MM.1S (cell line): ENCODE data around the gene GON4L.

Experiments used
- CTCF ChIP-seq: fragments of 300-600 bp; sonication (generic); IDR thresholded peaks from 2 replicates; pipeline ENCODE4 v1.5.1; 2016; ENCODE audit warnings: antibody characterized with exemption, low read length, mixed read lengths
- EZH2 ChIP-seq: fragments of 300-600 bp; sonication (generic); optimal IDR thresholded peaks from 2 replicates; pipeline ENCODE3; 2017; ENCODE audit warnings: low read depth, mild to moderate bottlenecking, antibody characterized with exemption, low read length, mixed read lengths
- EZH2phosphoT487 ChIP-seq: fragments of 300-600 bp; sonication (generic); IDR thresholded peaks from 2 replicates; pipeline ENCODE4 v1.6.1; 2018; ENCODE audit warnings: antibody characterized with exemption, low read length

GRCh38 chr1:155888481-155888880 lies 31.5 kb upstream of the GON4L start:
- TF ChIP-seq CTCF: no peak
- no peak for TF ChIP-seq EZH2
- TF ChIP-seq EZH2phosphoT487: no peak
